ENCODE data around the gene KDM4F.

KDM4F gene

GRCh38 chr11:95091663-95092180, 42.5 kb downstream of the KDM4F start:
- DNase-seq (ENCODE audit: low read depth in 3 of 3), result no peak

- DNase-seq (ENCODE audit: low read depth in 3 of 3), result no peak
Measured at GRCh38 chr11:95092549-95093324, 43.5 kb downstream of the KDM4F start.

GRCh38 chr11:95093548-95093947, 44.3 kb downstream of the KDM4F start:
- DNase-seq (ENCODE audit: low read depth in 3 of 3), result no peak

- no peak for DNase-seq (ENCODE audit: low read depth in 3 of 3)
Measured at GRCh38 chr11:95095858-95096587, 46.8 kb downstream of the KDM4F start.

GRCh38 chr11:95097209-95097608, 48.0 kb downstream of the KDM4F start:
- no peak for DNase-seq (ENCODE audit: low read depth in 3 of 3)

- no peak for DNase-seq (ENCODE audit: low read depth in 3 of 3)
Measured at GRCh38 chr11:95098826-95099225, 49.6 kb downstream of the KDM4F start.

- DNase-seq (ENCODE audit: low read depth in 3 of 3), result no peak
Measured at GRCh38 chr11:95100191-95100648, 51.0 kb downstream of the KDM4F start.

Measured in stimulated activated CD4-positive, alpha-beta T cell treated with anti-CD3 and anti-CD28 coated beads, TNF-alpha, amount 100 ng/mL, for 4 hours (primary cell).